Mucosa of stomach (tissue), 1 donor: ENCODE data around the gene CEP76.
"Not testable (repeated sequence)": the region's sequence is repeated elsewhere in the genome, so short reads cannot be mapped to it uniquely, and the experiment has no call there.

Experiments used
- H3K27me3 ChIP-seq: one replicate; pipeline ENCODE4 v1.7.0; 2013; ENCODE audit warnings: mild to moderate bottlenecking, low read length; ENCODE audit not compliant: control insufficient read depth, insufficient read depth
- H3K36me3 ChIP-seq: one replicate; pipeline ENCODE4 v1.7.0; 2013; ENCODE audit warnings: low read length; ENCODE audit not compliant: control insufficient read depth, insufficient read depth
- H3K4me1 ChIP-seq: one replicate; pipeline ENCODE4 v1.7.0; 2013; ENCODE audit warnings: mild to moderate bottlenecking, low read length; ENCODE audit not compliant: control insufficient read depth, insufficient read depth
- H3K4me3 ChIP-seq: one replicate; pipeline ENCODE4 v1.7.0; 2013; ENCODE audit warnings: low read length
- H3K9ac ChIP-seq: one replicate; pipeline ENCODE4 v1.7.0; 2013; ENCODE audit warnings: mild to moderate bottlenecking, low read length, moderate library complexity
- H3K9me3 ChIP-seq: one replicate; pipeline ENCODE4 v1.7.0; 2013; ENCODE audit warnings: mild to moderate bottlenecking, low read length, moderate library complexity; ENCODE audit not compliant: control insufficient read depth
- donor health status: Pancreatic carcinoma.

CEP76 gene

GRCh38 chr18:12654971-12655370 is 47.6 kb downstream of the CEP76 start:
- no peaks in the 10 kb centered on the region for H3K9me3 ChIP-seq
- no peaks in the 10 kb centered on the region for H3K36me3 ChIP-seq
- no peak overlapping the region for H3K4me3 ChIP-seq
- peaks cover 4% of the 10 kb centered on the region for H3K27me3 ChIP-seq
- peaks cover 3% of the 10 kb centered on the region for H3K4me1 ChIP-seq
- no peak overlapping the region for H3K9ac ChIP-seq

DNA sequence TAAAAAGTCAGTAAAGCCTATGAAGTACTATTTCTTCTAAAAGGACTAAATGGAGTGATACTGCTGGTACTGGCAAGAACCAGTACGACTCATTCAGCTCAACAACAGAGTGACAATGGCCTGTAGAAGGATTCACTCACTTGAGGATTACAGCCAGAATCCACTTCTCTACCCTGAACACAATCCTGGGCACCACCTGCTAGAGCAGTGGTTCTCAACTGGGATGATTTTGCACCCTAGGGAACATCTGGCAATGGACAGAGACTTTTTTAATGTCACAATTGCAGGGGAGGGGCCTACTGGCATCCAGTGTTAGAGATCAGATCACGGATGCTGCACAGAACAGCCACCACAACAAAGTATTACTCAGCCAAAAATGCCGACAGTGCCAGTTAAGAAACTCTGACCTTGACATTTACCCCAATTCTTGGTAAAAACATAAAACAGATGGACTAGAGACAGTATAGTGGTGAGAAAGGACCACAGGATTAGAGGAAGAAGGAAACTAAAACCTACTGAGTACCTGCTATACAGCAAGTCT is 49.6 kb downstream of the CEP76 start:
- Histone ChIP-seq H3K9me3 (no peaks in the 10 kb centered on the region), H3K27me3 (peaks cover 4% of the 10 kb centered on the region), H3K9ac (no peak overlapping the region), H3K4me3 (no peak overlapping the region), H3K4me1 (peaks cover 3% of the 10 kb centered on the region), H3K36me3 (no peaks in the 10 kb centered on the region)

GRCh38 chr18:12651651-12652050 is 50.9 kb downstream of the CEP76 start:
- H3K9ac ChIP-seq: no peak overlapping the region
- peaks cover 4% of the 10 kb centered on the region for H3K27me3 ChIP-seq
- H3K36me3 ChIP-seq: no peaks in the 10 kb centered on the region
- no peak overlapping the region for H3K4me3 ChIP-seq
- no peaks in the 10 kb centered on the region for H3K4me1 ChIP-seq
- H3K9me3 ChIP-seq: no peaks in the 10 kb centered on the region

GRCh38 chr18:12647773-12648172 is 54.8 kb downstream of the CEP76 start:
- Histone ChIP-seq H3K4me3 (no peak overlapping the region), H3K9me3 (no peaks in the 10 kb centered on the region), H3K36me3 (no peaks in the 10 kb centered on the region), H3K9ac (no peak overlapping the region), H3K4me1 (no peaks in the 10 kb centered on the region), H3K27me3 (no peaks in the 10 kb centered on the region)

DNA sequence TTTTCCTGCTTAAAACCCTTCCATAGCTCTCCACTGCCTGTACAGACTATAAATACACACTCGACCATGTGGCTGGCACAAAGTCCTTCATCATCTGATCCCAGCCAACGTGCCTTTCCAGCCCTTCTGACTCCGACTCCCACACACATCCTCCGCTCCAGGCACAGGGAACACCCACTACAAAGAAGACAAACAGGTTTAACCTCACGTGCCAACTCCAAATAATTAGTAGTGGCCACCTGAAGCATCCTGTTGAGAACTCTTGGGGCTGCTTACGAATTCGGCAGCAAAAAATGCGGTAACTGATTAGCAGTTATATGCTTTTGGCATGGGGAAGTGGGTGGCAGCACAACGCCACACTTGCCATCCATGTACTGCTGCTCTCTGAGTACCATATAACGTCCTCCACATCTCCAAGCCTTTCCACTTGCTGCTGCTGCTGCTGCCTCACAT is 56.7 kb downstream of the CEP76 start:
- H3K9me3 ChIP-seq: no peaks in the 10 kb centered on the region
- no peak overlapping the region for H3K9ac ChIP-seq
- no peak overlapping the region for H3K4me3 ChIP-seq
- H3K4me1 ChIP-seq: no peaks in the 10 kb centered on the region
- H3K27me3 ChIP-seq: no peaks in the 10 kb centered on the region
- H3K36me3 ChIP-seq: no peaks in the 10 kb centered on the region

GRCh38 chr18:12645254-12645653 is 57.3 kb downstream of the CEP76 start:
- Histone ChIP-seq H3K36me3 (no peaks in the 10 kb centered on the region), H3K9ac (no peak overlapping the region), H3K9me3 (no peaks in the 10 kb centered on the region), H3K27me3 (no peaks in the 10 kb centered on the region), H3K4me3 (no peak overlapping the region), H3K4me1 (no peaks in the 10 kb centered on the region)

DNA sequence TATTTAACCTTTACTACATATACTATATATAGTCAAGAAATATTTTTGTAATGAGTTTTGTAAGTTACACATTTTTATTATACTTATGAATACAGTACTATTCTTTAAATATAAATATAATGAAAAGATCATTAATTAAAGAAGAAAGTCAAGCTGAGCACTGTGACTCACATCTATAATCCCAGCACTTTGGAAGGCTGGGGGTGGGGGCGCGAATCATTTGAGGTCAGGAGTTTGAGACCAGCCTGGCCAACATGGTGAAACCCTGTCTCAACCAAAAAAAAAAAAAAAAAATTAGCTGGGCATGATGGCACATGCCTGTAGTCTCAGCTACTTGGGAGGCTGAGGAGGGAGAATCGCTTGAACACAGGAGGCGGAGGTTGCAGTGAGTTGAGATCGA is 58.8 kb downstream of the CEP76 start:
- H3K4me3 ChIP-seq, H3K36me3 ChIP-seq, H3K27me3 ChIP-seq, H3K9me3 ChIP-seq, H3K4me1 ChIP-seq, H3K9ac ChIP-seq: not testable (repeated sequence)

DNA sequence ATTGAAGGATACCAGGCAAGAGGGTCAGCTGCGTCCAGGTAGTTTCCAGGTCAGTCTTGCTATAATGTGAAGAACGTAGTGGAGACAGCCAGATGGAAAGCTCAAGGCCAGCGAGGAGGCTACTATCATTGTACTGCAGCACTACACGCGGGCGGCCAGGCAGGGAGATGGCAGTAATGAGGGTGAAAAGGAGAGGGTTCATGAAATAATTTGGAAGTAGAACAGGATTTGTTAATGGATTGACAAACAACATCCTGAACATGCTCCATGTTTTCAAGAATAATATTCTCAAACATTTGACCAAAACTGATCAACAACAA is 61.7 kb downstream of the CEP76 start:
- Histone ChIP-seq H3K9me3 (no peaks in the 10 kb centered on the region), H3K9ac (no peak overlapping the region), H3K27me3 (no peaks in the 10 kb centered on the region), H3K36me3 (no peaks in the 10 kb centered on the region), H3K4me1 (no peaks in the 10 kb centered on the region), H3K4me3 (no peak overlapping the region)

GRCh38 chr18:12639990-12640880 is 62.3 kb downstream of the CEP76 start:
- Histone ChIP-seq H3K4me1 (no peaks in the 10 kb centered on the region), H3K9me3 (no peaks in the 10 kb centered on the region), H3K36me3 (no peaks in the 10 kb centered on the region), H3K27me3 (no peaks in the 10 kb centered on the region), H3K9ac (no peak overlapping the region), H3K4me3 (no peak overlapping the region)

DNA sequence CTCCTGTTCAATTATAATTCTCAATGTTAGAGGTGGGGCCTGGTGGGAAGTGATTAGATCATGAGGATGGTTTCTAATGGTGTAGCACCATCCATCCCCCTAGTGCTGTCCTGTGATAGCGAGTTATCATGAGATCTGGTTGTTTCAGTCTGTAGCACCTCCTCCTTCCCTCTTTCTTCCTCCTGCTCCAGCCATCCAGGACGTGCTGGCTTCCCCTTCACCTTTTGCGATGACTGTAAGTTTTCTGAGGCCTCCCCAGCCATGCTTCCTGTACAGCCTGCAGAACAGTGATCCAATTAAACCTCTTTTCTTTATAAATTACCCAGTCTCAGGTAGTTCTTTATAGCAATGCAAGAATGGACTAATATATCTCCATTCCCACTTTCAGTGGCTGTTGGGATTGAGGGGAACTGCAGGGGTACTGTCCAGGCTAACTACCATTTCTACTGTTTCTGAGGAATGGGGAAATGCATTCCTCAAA is 63.8 kb downstream of the CEP76 start:
- H3K9me3 ChIP-seq: no peaks in the 10 kb centered on the region
- no peaks in the 10 kb centered on the region for H3K36me3 ChIP-seq
- H3K9ac ChIP-seq: no peak overlapping the region
- no peaks in the 10 kb centered on the region for H3K27me3 ChIP-seq
- H3K4me1 ChIP-seq: no peaks in the 10 kb centered on the region
- H3K4me3 ChIP-seq: no peak overlapping the region

GRCh38 chr18:12637901-12638643 is 64.5 kb downstream of the CEP76 start:
- H3K4me3 ChIP-seq: no peak overlapping the region
- no peaks in the 10 kb centered on the region for H3K4me1 ChIP-seq
- H3K9ac ChIP-seq: no peak overlapping the region
- no peaks in the 10 kb centered on the region for H3K9me3 ChIP-seq
- H3K36me3 ChIP-seq: no peaks in the 10 kb centered on the region
- H3K27me3 ChIP-seq: no peaks in the 10 kb centered on the region

DNA sequence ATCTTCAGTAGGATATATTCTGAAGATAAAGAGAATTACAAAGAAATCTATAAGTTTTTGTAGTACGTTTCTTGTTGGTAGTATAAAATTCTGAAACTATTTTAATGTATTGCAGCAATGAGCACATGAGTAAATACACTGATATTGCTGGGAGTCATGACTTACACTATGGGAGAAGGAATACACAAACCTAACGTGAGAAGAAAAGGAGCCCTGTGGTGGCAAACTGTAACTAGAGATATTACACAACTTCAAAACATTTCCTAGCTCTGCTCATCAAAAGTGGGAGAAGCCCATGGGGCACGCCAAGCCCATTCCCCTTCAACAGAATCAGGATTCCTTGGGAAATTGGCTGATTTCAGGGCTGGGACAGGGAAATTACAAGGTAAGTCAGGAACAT is 65.1 kb downstream of the CEP76 start:
- Histone ChIP-seq H3K9me3 (no peaks in the 10 kb centered on the region), H3K4me3 (no peak overlapping the region), H3K27me3 (no peaks in the 10 kb centered on the region), H3K36me3 (no peaks in the 10 kb centered on the region), H3K9ac (no peak overlapping the region), H3K4me1 (no peaks in the 10 kb centered on the region)
